Heart left ventricle (tissue), 16 donors: ENCODE data around the gene CSNK1G1. TPM values are rescaled to one million over a fixed set of nuclear protein-coding genes. Genes with fewer than 3 reads are reported as not detected.

ENCODE experiments used
- ATAC-seq, 4 donors: fragments of 200-7000 bp; cut with Tn5 transposase; one replicate each; pipeline ENCODE4 v1.9.1; 2020 to 2022; ENCODE audit warnings: moderate library complexity in 4 of 4, mild to moderate bottlenecking in 3 of 4, moderate number of reproducible peaks in 1 of 4
- DNase-seq, 5 donors: peaks; one replicate each; pipeline ENCODE4 v3.0.0-alpha.2; 2020
- H3K27ac ChIP-seq, 12 donors: fragments of 200-600 bp; sonication (generic) in 4 of 12; one replicate each; pipeline versions ENCODE4 v1.5.0 to v1.8.0; 2016 to 2022; ENCODE audit warnings: mild to moderate bottlenecking in 2 of 12
- H3K27me3 ChIP-seq, 9 donors: fragments of 200-600 bp; sonication (generic) in 2 of 9; one replicate each; pipeline versions ENCODE4 v1.5.1 to v1.8.0; 2016 to 2022; ENCODE audit warnings: mild to moderate bottlenecking in 3 of 9
- H3K36me3 ChIP-seq, 9 donors: fragments of 200-600 bp; sonication (generic) in 2 of 9; one replicate each; pipeline versions ENCODE4 v1.5.0 to v1.8.0; 2018 to 2022; ENCODE audit warnings: mild to moderate bottlenecking in 2 of 9
- H3K4me1 ChIP-seq, 12 donors: fragments of 200-600 bp; sonication (generic) in 4 of 12; one replicate each; pipeline versions ENCODE4 v1.5.0 to v1.8.0; 2016 to 2022; ENCODE audit warnings: mild to moderate bottlenecking in 3 of 12
- H3K4me3 ChIP-seq, 12 donors: fragments of 200-600 bp; sonication (generic) in 4 of 12; one replicate each; pipeline versions ENCODE4 v1.5.0 to v1.8.0; 2017 to 2022; ENCODE audit warnings: mild to moderate bottlenecking in 9 of 12, moderate library complexity in 4 of 12
- H3K9me3 ChIP-seq, 12 donors: fragments of 200-600 bp; sonication (generic) in 4 of 12; one replicate each; pipeline versions ENCODE4 v1.5.0 to v1.8.0; 2016 to 2022; ENCODE audit warnings: mild to moderate bottlenecking in 1 of 12
- POLR2A ChIP-seq, 2 donors: fragments of 450-650 bp; IDR thresholded peaks; one replicate each; pipeline ENCODE4 v1.6.1; 2017; ENCODE audit warnings: antibody characterized with exemption in 2 of 2, mild to moderate bottlenecking in 2 of 2, moderate library complexity in 2 of 2
- WGBS, 4 donors: extraction: QIAGEN DNeasy Blood & Tissue Kit in 2 of 4; methylation state at CpG; one replicate each; pipeline versions ENCODE4 v1.1.5 to v1.1.7; 2013 to 2018; 5-methylcytosine and 5-hydroxymethylcytosine counted together
- intact Hi-C, 10 donors: fragments of 100-400 bp; cut with DNase I; formaldehyde crosslinking; loops; one replicate each; pipeline versions ENCODE4 v1.11.1 to v1.14.2; 2022
- polyA plus RNA-seq, 2 donors: library from polyadenylated mRNA; stranded (reverse); fragments of 200-250 nt; gene quantifications; one replicate each; pipeline ENCODE4 v1.2.3, GENCODE V29; 2013
- total RNA-seq, 9 donors: library from RNA; depleted of rRNA in 2 of 9; stranded (reverse); fragments of >200 nt in 2 of 9; fragmentation: NEBNext Ultra II Directional in 3 of 9; extraction: Animal tissue kit (Norgen Biotek cat#: 25700) in 3 of 9; gene quantifications; one replicate each; pipeline versions ENCODE4 v1.1.0 to v1.2.4, GENCODE V29; 2016 to 2023
- TF ChIP-seq, protein P1 (sequence below), 12 donors: fragments of 200-600 bp; sonication (generic) in 4 of 12; IDR thresholded peaks; one replicate each; pipeline versions ENCODE4 v1.5.0 to v1.8.0; 2018 to 2022; ENCODE audit warnings: antibody characterized with exemption in 12 of 12, mild to moderate bottlenecking in 5 of 12
- donor health status: ischemic (EF 13 %, LVEDD 7.1; RV severe dilation, severe dysfunction).
- donor health status: healthy with polysubstance abuse.
- donor health status: DM: no; HTN: yes; CAD: no.
- donor health status: DM: no; HTN: no; CAD: no.
- donor health status: ischemic (EF 25% LVEDD 6.9; RV normal size, moderate dysfunction).
- donor health status: ischemic (EF 25% LVEDD 5.7; RV mildly dilated, moderate dysfunction).
- donor health status: healthy.
- donor health status: DM: yes; HTN: yes; CAD: no.
- donor health status: ischemic (EF 35%, LVEDD 5.7; RV mildly dilated, moderate dysfunction).
- donor health status: nonischemic (EF 11% LVEDD 7.7; RV severe dilation, severe dysfunction).
- donor health status: DM: yes; HTN: yes; CAD: no.
- donor health status: PGD.
- donor health status: ischemic (EF 29% LVEDD 5.4; RV normal size, mild dysfunction).
- donor health status: nonischemic (EF 23%, LVEDD 6.1; RV moderate dilation, normal function).

CSNK1G1 gene
- total and polyA plus RNA-seq, 11 donors, result 1.4 to 15.0 (median 7.4) TPM

DNA sequence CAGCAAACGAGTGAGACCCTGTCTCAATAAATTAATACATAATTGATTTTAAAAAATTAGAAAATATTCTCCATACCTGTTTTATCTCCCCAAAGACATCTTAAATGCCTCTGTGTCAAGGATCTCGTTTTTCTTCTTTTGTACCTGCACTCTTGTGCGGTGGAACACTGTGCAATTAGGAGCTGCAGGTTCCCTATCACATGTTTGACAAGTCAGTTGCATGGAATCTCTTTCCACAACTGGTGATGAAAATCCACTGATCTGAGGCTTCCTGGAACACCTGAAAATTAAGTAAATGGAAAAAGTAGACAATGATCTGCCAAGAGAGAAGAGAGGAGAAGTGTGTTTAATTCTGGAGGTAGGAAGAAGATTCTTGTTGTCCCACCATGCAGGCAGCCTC is 207.4 kb downstream of the CSNK1G1 start:
- TF ChIP-seq, protein P1, sequence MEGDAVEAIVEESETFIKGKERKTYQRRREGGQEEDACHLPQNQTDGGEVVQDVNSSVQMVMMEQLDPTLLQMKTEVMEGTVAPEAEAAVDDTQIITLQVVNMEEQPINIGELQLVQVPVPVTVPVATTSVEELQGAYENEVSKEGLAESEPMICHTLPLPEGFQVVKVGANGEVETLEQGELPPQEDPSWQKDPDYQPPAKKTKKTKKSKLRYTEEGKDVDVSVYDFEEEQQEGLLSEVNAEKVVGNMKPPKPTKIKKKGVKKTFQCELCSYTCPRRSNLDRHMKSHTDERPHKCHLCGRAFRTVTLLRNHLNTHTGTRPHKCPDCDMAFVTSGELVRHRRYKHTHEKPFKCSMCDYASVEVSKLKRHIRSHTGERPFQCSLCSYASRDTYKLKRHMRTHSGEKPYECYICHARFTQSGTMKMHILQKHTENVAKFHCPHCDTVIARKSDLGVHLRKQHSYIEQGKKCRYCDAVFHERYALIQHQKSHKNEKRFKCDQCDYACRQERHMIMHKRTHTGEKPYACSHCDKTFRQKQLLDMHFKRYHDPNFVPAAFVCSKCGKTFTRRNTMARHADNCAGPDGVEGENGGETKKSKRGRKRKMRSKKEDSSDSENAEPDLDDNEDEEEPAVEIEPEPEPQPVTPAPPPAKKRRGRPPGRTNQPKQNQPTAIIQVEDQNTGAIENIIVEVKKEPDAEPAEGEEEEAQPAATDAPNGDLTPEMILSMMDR (IDR thresholded peaks at IDR 0.05), result no peak
- TF ChIP-seq POLR2A (IDR thresholded peaks at IDR 0.05), result no peak
- H3K27ac ChIP-seq, result no peak overlapping the region
- 81 to 93% (median 86%) methylated on average over 3 of the region's 3 CpGs for WGBS, 4 donors

GRCh38 chr15:64148168-64148567 is 207.8 kb downstream of the CSNK1G1 start:
- TF ChIP-seq, protein P1 (IDR thresholded peaks at IDR 0.05), result no peak
- TF ChIP-seq POLR2A (IDR thresholded peaks at IDR 0.05), result no peak
- no peak overlapping the region for H3K4me3 ChIP-seq
- no peak for DNase-seq
- peaks cover 2 to 39% (median 26%) of the 10 kb centered on the region in 12 donors for H3K4me1 ChIP-seq
- peaks cover 0 to 29% (median 20%) of the 10 kb centered on the region in 9 donors for H3K36me3 ChIP-seq
- no peaks in the 10 kb centered on the region for H3K9me3 ChIP-seq
- ATAC-seq, result no peak
- WGBS, 4 donors, result 89 to 97% (median 90%) methylated on average over 7 of the region's 7 CpGs
- H3K27ac ChIP-seq, result no peak overlapping the region
- H3K27me3 ChIP-seq, result peaks cover 0 to 21% (median 0%) of the 10 kb centered on the region in 9 donors
- intact Hi-C loops, result loop anchor here in 1 of 10 donors (10.0 kb wide), 1 partner anchor 53 kb away; the partner anchor contains the start of genes CIAO2A and SNX1

More for the DNA sequence above, 207.4 kb downstream of the CSNK1G1 start:
- Histone ChIP-seq H3K4me3 (no peak overlapping the region), H3K4me1 (peaks cover 6 to 43% (median 30%) of the 10 kb centered on the region in 12 donors), H3K27me3 (peaks cover 0 to 24% (median 0%) of the 10 kb centered on the region in 9 donors), H3K9me3 (no peaks in the 10 kb centered on the region), H3K36me3 (peaks cover 0 to 25% (median 16%) of the 10 kb centered on the region in 9 donors)
- ATAC-seq (no peak), DNase-seq (no peak)
- intact Hi-C loops, result loop anchor here in 1 of 10 donors (10.0 kb wide), 1 partner anchor 54 kb away; the partner anchor contains the start of genes CIAO2A and SNX1

DNA sequence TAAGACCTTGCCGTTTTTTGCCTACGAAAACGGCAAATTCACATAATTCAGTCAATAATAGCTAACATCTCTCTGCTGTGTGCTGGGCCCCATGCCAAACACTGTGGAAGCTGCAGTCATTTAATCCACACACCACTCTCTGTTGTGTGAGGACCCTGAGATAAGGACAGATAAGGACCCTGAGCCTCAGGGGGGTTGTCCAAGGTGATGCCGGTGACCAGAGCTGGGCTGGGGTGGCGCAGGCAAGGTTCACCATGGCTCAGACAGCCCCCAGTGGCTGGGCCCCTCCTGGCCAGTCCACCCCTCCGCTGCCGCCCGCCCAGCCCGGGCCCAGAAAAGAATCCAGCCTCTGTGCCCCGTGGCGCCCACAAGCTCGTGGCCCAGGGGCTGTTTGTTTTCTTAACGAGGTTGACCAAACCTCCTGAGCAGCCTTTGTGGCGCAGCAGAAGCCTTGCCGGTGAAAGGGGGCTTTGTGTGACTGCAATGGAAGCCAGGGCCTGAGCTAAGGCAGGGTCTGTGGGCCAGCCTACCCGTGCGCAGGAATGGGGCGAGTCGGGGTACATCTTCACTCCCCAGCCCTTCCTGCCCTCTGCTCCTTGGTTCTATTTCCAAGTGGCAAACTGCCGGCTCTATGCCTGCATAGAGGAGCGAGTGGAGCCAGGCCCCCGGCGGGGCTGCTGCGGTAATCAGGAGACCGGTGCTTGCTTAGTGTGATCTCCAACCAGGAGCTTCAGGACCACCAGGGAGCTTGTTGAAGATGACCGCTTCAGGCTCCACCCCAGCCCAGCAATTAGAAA is 208.9 kb downstream of the CSNK1G1 start:
- no peaks in the 10 kb centered on the region for H3K9me3 ChIP-seq
- H3K36me3 ChIP-seq, result peaks cover 0 to 39% (median 31%) of the 10 kb centered on the region in 9 donors
- H3K4me3 ChIP-seq, result no peak overlapping the region
- intact Hi-C loops, result loop anchor here in 1 of 10 donors (10.0 kb wide), 1 partner anchor 52 kb away; the partner anchor contains the start of genes CIAO2A and SNX1
- DNase-seq, result no peak
- peaks cover 0 to 10% (median 0%) of the 10 kb centered on the region in 9 donors for H3K27me3 ChIP-seq
- peaks cover 0 to 28% (median 18%) of the 10 kb centered on the region in 12 donors for H3K4me1 ChIP-seq
- ATAC-seq, result no peak
- 70 to 76% (median 75%) methylated on average over 20 to 26 of the region's 26 CpGs for WGBS, 4 donors
- peak overlapping the region in 6 of 12 donors; percentile 26 to 83 (median 68) for H3K27ac ChIP-seq
- TF ChIP-seq, protein P1 (IDR thresholded peaks at IDR 0.05), result no peak
- TF ChIP-seq POLR2A (IDR thresholded peaks at IDR 0.05), result no peak

DNA sequence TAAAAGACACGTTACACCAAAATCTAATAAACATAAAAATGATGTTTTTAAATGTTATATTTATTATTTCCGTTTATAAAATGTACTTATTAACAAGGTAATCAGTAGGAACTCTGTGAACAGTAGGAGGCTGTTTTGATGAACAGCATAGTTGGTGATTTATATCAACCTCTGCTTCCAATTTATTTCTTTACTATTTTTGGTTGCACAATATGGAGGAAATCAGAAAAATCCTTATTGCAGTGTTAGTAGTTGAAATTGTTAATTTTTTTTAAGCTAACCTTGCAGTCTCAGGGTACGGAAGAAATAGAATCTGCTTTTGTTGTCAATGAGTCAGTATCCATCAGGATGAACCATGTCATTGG is 209.5 kb downstream of the CSNK1G1 start:
- Histone ChIP-seq H3K4me1 (peaks cover 0 to 22% (median 12%) of the 10 kb centered on the region in 12 donors), H3K36me3 (peaks cover 0 to 44% (median 35%) of the 10 kb centered on the region in 9 donors), H3K27ac (peak overlapping the region in 8 of 12 donors; percentile 26 to 83 (median 60)), H3K4me3 (no peak overlapping the region), H3K9me3 (no peaks in the 10 kb centered on the region), H3K27me3 (peaks cover 0 to 4% (median 0%) of the 10 kb centered on the region in 9 donors)
- DNase-seq (no peak), ATAC-seq (no peak)
- intact Hi-C loops, result loop anchor here in 1 of 10 donors (10.0 kb wide), 1 partner anchor 52 kb away; the partner anchor contains the start of genes CIAO2A and SNX1
- WGBS, 4 donors, result 75 to 78% (median 77%) methylated on average over 3 of the region's 3 CpGs
- no peak for TF ChIP-seq POLR2A (IDR thresholded peaks at IDR 0.05)
- TF ChIP-seq, protein P1 (IDR thresholded peaks at IDR 0.05), result no peak
